ENCODE measurements around the gene FTSJ1. TPM values are rescaled to one million over a fixed set of nuclear protein-coding genes. Genes with fewer than 3 reads are reported as not detected.

The FTSJ1 gene
- total and polyA plus RNA-seq, 2 of the 4 experiments (the other 2 are of a cell fraction): 50.8 to 59.9 TPM

GRCh38 chrX:48461830-48462229 lies 14.2 kb upstream of the FTSJ1 start:
- ChIA-PET POLR2A (ENCODE audit: unreplicated experiment) (no interaction called here), CTCF (no interaction called here)
- no peaks in the 10 kb centered on the region for H4K20me1 ChIP-seq (ENCODE audit: insufficient read depth, low read length)
- H4K91ac ChIP-seq (ENCODE audit: insufficient read depth, low read depth, low read length): no peak overlapping the region
- H4K8ac ChIP-seq (ENCODE audit: low read depth in 2 of 2, low read length in 2 of 2): no peak overlapping the region
- no peak overlapping the region for H3K14ac ChIP-seq (replicated peaks; ENCODE audit: low read depth, low read length)
- no peak overlapping the region for H4K5ac ChIP-seq (ENCODE audit: low read depth, low read length)
- peaks cover 5% of the 10 kb centered on the region; the same call in 1 of the 2 replicates for H3K9me1 ChIP-seq (ENCODE audit: insufficient read depth, low read length)
- H3K4me2 ChIP-seq (ENCODE audit: low read depth, low read length): no peak overlapping the region
- H3K27me3 ChIP-seq (ENCODE audit: control insufficient read depth, insufficient read depth, low read length): no peaks in the 10 kb centered on the region
- H2BK120ac ChIP-seq (ENCODE audit: low read depth, low read length): no peak overlapping the region
- dilution Hi-C loops (cut with HindIII; ENCODE audit: low sequenced_read_pairs, unreplicated experiment): no loop called here
- H3K4ac ChIP-seq (ENCODE audit: low read depth, low read length): no peak overlapping the region
- H2AFZ ChIP-seq (replicated peaks; ENCODE audit: low read length, poor library complexity): no peak overlapping the region
- no peak overlapping the region for H2BK5ac ChIP-seq (ENCODE audit: low read depth, low read length, poor library complexity, severe bottlenecking)
- no peak overlapping the region for H3K23ac ChIP-seq (ENCODE audit: low read depth, low read length)
- no peak overlapping the region for H3K56ac ChIP-seq (ENCODE audit: extremely low read depth, insufficient read depth, low read length)
- no peak overlapping the region for H2BK15ac ChIP-seq (ENCODE audit: low read depth, low read length)
- no peak overlapping the region for H2AK5ac ChIP-seq (ENCODE audit: low read depth, low read length)
- in situ Hi-C loops (cut with MboI; ENCODE audit: low sequenced_read_pairs): no loop called here
- no peak overlapping the region for H3K27ac ChIP-seq (ENCODE audit: insufficient read depth, low read length)
- no peak overlapping the region for H3K9ac ChIP-seq (ENCODE audit: low read depth, low read length)
- H3K79me1 ChIP-seq (ENCODE audit: low read depth in 1 of 2, low read length in 2 of 2): no peaks in the 10 kb centered on the region
- WGBS, 2 experiments (ENCODE audit: extremely low coverage in 2 of 2, insufficient read length in 1 of 2): 89% methylated on average over 3 of the region's 6 CpGs; no CpG with 5 or more reads in 1 of the 2 experiments
- TF ChIP-seq CEBPB (IDR thresholded peaks at IDR 0.05; ENCODE audit: low read depth, low read length) (peak; percentile 36; the same call in 1 of the 2 replicates), SMC3 (IDR thresholded peaks at IDR 0.05; ENCODE audit: low read depth, low read length) (no peak)
- ATAC-seq (ENCODE audit: low read depth) (no peak), DNase-seq (peak; percentile 12)
- no TSS peak for BruUV-seq (replicated peaks)
- no peak overlapping the region for H3K18ac ChIP-seq (ENCODE audit: low read depth, low read length)
- no peak overlapping the region for H2AK9ac ChIP-seq (replicated peaks; ENCODE audit: low read depth, low read length, poor library complexity)
- peaks cover 2% of the 10 kb centered on the region; the same call in 1 of the 2 replicates for H3K9me3 ChIP-seq (ENCODE audit: control insufficient read depth, insufficient read depth, low read length)
- H3K4me1 ChIP-seq (ENCODE audit: control insufficient read depth, insufficient read depth, low read length): peaks cover 5% of the 10 kb centered on the region; the same call in 1 of the 2 replicates
- no peaks in the 10 kb centered on the region for H3K36me3 ChIP-seq (ENCODE audit: control insufficient read depth, insufficient read depth, low read length)
- H2BK20ac ChIP-seq (ENCODE audit: low read depth, low read length): no peak overlapping the region
- no peak overlapping the region for H3K4me3 ChIP-seq (ENCODE audit: insufficient read depth, low read depth, low read length)
- intact Hi-C loops (cut with micrococcal nuclease): no loop called here
